CD4-positive, alpha-beta T cell treated with Interleukin-17A for 1 hour (primary cell): Measurements from ENCODE around the gene KLHL22.
"Not testable (repeated sequence)": the region's sequence is repeated elsewhere in the genome, so short reads cannot be mapped to it uniquely, and the experiment has no call there.

Experiments used
- DNase-seq: peaks from one replicate; pipeline ENCODE4 v3.0.0-alpha.2; 2020

KLHL22 gene

GRCh38 chr22:20415241-20415640, 80.4 kb downstream of the KLHL22 start:
- not testable (repeated sequence) for DNase-seq

- DNase-seq = no peak
Measured at GRCh38 chr22:20414450-20414849, 81.1 kb downstream of the KLHL22 start.

- DNase-seq = no peak
Measured at GRCh38 chr22:20414059-20414440, 81.5 kb downstream of the KLHL22 start.

- DNase-seq = no peak
Measured at GRCh38 chr22:20413217-20414058, 82.2 kb downstream of the KLHL22 start.

GRCh38 chr22:20412474-20413216, 83.0 kb downstream of the KLHL22 start:
- DNase-seq = no peak

- DNase-seq = not testable (repeated sequence)
Measured at GRCh38 chr22:20409385-20409784, 86.2 kb downstream of the KLHL22 start.

GRCh38 chr22:20408891-20409290, 86.7 kb downstream of the KLHL22 start:
- DNase-seq = no peak

GRCh38 chr22:20407829-20408228, 87.8 kb downstream of the KLHL22 start:
- DNase-seq = no peak

- DNase-seq = no peak
Measured at GRCh38 chr22:20406686-20407408, 88.7 kb downstream of the KLHL22 start.

- DNase-seq = no peak
Measured at GRCh38 chr22:20405931-20406685, 89.5 kb downstream of the KLHL22 start.

GRCh38 chr22:20405291-20405930, 90.2 kb downstream of the KLHL22 start:
- no peak for DNase-seq

- no peak for DNase-seq
Measured at GRCh38 chr22:20404881-20405280, 90.7 kb downstream of the KLHL22 start.

- DNase-seq = no peak
Measured at GRCh38 chr22:20403779-20404140, 91.8 kb downstream of the KLHL22 start.

- DNase-seq = no peak
Measured at GRCh38 chr22:20402960-20403778, 92.4 kb downstream of the KLHL22 start.

- no peak for DNase-seq
Measured at GRCh38 chr22:20401376-20402014, 94.1 kb downstream of the KLHL22 start.

- no peak for DNase-seq
Measured at GRCh38 chr22:20400606-20401375, 94.8 kb downstream of the KLHL22 start.

GRCh38 chr22:20399866-20400605, 95.6 kb downstream of the KLHL22 start:
- no peak for DNase-seq

GRCh38 chr22:20398420-20398819, 97.2 kb downstream of the KLHL22 start:
- no peak for DNase-seq

- DNase-seq = no peak
Measured at GRCh38 chr22:20397498-20397897, 98.1 kb downstream of the KLHL22 start.
